BLaER1 (cell line): Measurements from ENCODE around the gene UNC13D.
A peak's percentile ranks its signal among the peaks of the same experiment; 100 is the strongest.

Experiments
- H3K27ac ChIP-seq: shearing (Covaris generic); formaldehyde crosslinking; 2 replicates; pipeline ENCODE4 v1.8.1; 2022
- H3K27me3 ChIP-seq: shearing (Covaris generic); formaldehyde crosslinking; 2 replicates; pipeline ENCODE4 v1.8.1; 2022
- H3K36me3 ChIP-seq: shearing (Covaris generic); formaldehyde crosslinking; 2 replicates; pipeline ENCODE4 v1.8.1; 2022
- H3K4me1 ChIP-seq: shearing (Covaris generic); formaldehyde crosslinking; 2 replicates; pipeline ENCODE4 v1.8.1; 2022
- H3K4me2 ChIP-seq: shearing (Covaris generic); formaldehyde crosslinking; 2 replicates; pipeline ENCODE4 v1.8.1; 2022
- H3K4me3 ChIP-seq: shearing (Covaris generic); formaldehyde crosslinking; 2 replicates; pipeline ENCODE4 v1.8.1; 2022
- H3K9ac ChIP-seq: shearing (Covaris generic); formaldehyde crosslinking; 2 replicates; pipeline ENCODE4 v1.8.1; 2022
- H3K9me3 ChIP-seq: shearing (Covaris generic); formaldehyde crosslinking; 2 replicates; pipeline ENCODE4 v1.8.1; 2022
- H4K20me1 ChIP-seq: shearing (Covaris generic); formaldehyde crosslinking; 2 replicates; pipeline ENCODE4 v1.8.1; 2022
- Cebpa-rat ChIP-seq: shearing (Covaris generic); IDR thresholded peaks from 2 replicates; pipeline ENCODE4 v1.8.1; 2022

Gene UNC13D

DNA sequence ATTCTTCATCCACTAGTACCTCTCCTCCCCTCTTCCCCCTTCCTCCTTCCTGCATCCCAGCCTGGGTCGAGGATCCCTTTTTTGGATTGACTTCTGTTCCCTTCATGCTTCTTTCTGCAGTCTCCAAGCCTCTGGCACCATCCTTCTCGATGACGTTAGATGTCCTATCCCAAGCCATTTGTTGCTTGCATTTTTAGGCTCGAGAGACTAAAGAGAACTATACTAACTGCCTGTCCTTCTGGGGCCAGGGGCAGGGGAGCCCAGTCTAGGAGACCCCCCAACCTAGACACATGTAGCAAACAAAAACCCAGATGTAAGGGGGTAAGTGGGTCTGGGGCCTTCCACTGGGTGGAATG, 35.7 kb downstream of the UNC13D start:
- peaks cover 86% of the 10 kb centered on the region for H4K20me1 ChIP-seq
- peak overlapping the region; percentile 49; the same call in 1 of the 2 replicates for H3K27ac ChIP-seq

GRCh38 chr17:75807861-75808260, 36.3 kb downstream of the UNC13D start:
- Histone ChIP-seq H3K9me3 (no peaks in the 10 kb centered on the region), H4K20me1 (peaks cover 93% of the 10 kb centered on the region), H3K9ac (0 out of 2 replicates have a peak overlapping the region, but pooled peaks have one; percentile 43), H3K4me3 (no peak overlapping the region), H3K4me1 (peaks cover 19% of the 10 kb centered on the region), H3K27ac (0 out of 2 replicates have a peak overlapping the region, but pooled peaks have one; percentile 49), H3K4me2 (no peak overlapping the region), H3K27me3 (no peaks in the 10 kb centered on the region), H3K36me3 (peaks cover 79% of the 10 kb centered on the region)
- no peak for TF ChIP-seq Cebpa-rat

More for the DNA sequence above, 35.7 kb downstream of the UNC13D start:
- peaks cover 80% of the 10 kb centered on the region for H3K36me3 ChIP-seq
- no peaks in the 10 kb centered on the region for H3K27me3 ChIP-seq
- H3K9ac ChIP-seq, result 0 out of 2 replicates have a peak overlapping the region, but pooled peaks have one; percentile 43
- H3K9me3 ChIP-seq, result no peaks in the 10 kb centered on the region
- peaks cover 19% of the 10 kb centered on the region for H3K4me1 ChIP-seq
- H3K4me3 ChIP-seq, result no peak overlapping the region
- TF ChIP-seq Cebpa-rat, result no peak
- peak overlapping the region; percentile 30 for H3K4me2 ChIP-seq

GRCh38 chr17:75806822-75807500, 37.2 kb downstream of the UNC13D start:
- Histone ChIP-seq H3K4me2 (no peak overlapping the region), H3K4me3 (no peak overlapping the region), H3K36me3 (peaks cover 78% of the 10 kb centered on the region), H4K20me1 (peaks cover 95% of the 10 kb centered on the region), H3K4me1 (peaks cover 19% of the 10 kb centered on the region), H3K27ac (no peak overlapping the region), H3K27me3 (no peaks in the 10 kb centered on the region), H3K9me3 (no peaks in the 10 kb centered on the region), H3K9ac (no peak overlapping the region)
- TF ChIP-seq Cebpa-rat, result no peak

DNA sequence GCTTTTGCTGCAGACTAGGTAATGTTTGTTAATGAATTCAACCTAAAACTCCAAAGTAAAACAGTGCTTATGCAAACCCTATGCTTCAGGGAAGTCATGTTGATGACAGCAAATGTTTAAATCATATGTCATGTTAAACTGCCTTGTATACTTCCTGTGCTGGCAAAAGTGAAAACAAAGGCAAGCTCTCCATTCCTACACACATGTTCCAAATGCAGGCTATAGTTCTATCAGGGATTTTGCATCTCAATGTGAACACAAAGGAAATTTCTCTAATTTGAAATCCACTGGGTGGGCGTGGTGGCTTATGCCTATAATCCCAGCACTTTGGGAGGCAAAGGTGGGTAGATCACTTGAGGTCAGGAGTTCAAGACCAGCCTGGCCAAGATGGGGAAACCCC, 40.3 kb downstream of the UNC13D start:
- H3K4me1 ChIP-seq, result peaks cover 14% of the 10 kb centered on the region
- no peak for TF ChIP-seq Cebpa-rat

GRCh38 chr17:75799402-75799801, 44.8 kb downstream of the UNC13D start:
- H3K27ac ChIP-seq, result no peak overlapping the region
- peaks cover 95% of the 10 kb centered on the region for H3K36me3 ChIP-seq
- no peak overlapping the region for H3K4me3 ChIP-seq
- H3K4me2 ChIP-seq, result no peak overlapping the region
- no peak for TF ChIP-seq Cebpa-rat
- no peaks in the 10 kb centered on the region for H3K27me3 ChIP-seq
- H3K4me1 ChIP-seq, result no peaks in the 10 kb centered on the region
- H4K20me1 ChIP-seq, result peaks cover 93% of the 10 kb centered on the region
- H3K9ac ChIP-seq, result no peak overlapping the region
- H3K9me3 ChIP-seq, result no peaks in the 10 kb centered on the region

More for the DNA sequence above, 40.3 kb downstream of the UNC13D start:
- Histone ChIP-seq H3K9ac (no peak overlapping the region), H3K9me3 (no peaks in the 10 kb centered on the region), H3K4me2 (no peak overlapping the region), H3K27ac (no peak overlapping the region), H3K27me3 (no peaks in the 10 kb centered on the region), H3K4me3 (no peak overlapping the region), H4K20me1 (peaks cover 94% of the 10 kb centered on the region), H3K36me3 (peaks cover 78% of the 10 kb centered on the region)

GRCh38 chr17:75795820-75796607, 48.2 kb downstream of the UNC13D start:
- H3K4me1 ChIP-seq, result no peaks in the 10 kb centered on the region
- no peak overlapping the region for H3K27ac ChIP-seq
- H3K4me3 ChIP-seq, result no peak overlapping the region
- peaks cover 97% of the 10 kb centered on the region for H3K36me3 ChIP-seq
- H4K20me1 ChIP-seq, result peaks cover 91% of the 10 kb centered on the region
- no peaks in the 10 kb centered on the region for H3K9me3 ChIP-seq
- no peak overlapping the region for H3K4me2 ChIP-seq
- H3K9ac ChIP-seq, result no peak overlapping the region
- H3K27me3 ChIP-seq, result no peaks in the 10 kb centered on the region
- no peak for TF ChIP-seq Cebpa-rat

DNA sequence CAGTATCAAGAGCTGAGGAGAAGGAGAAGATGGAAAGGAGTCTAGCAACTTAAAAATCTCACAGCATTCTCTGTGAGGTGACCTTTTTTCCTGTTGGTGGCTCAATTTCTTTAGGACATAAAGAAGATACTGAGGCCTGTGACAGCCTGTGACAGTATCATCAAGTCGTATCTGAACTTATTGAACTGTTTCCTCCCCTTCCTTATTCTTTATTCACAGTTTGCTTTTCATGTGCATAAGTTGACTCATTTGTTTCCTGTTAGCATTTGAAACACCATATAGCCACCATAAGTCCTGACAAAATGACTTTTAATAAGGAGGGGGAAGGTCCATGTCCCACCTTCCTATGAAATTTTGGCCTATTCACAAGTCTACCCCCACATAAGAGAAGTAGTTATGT, 50.7 kb downstream of the UNC13D start:
- Histone ChIP-seq H4K20me1 (peaks cover 94% of the 10 kb centered on the region), H3K27me3 (no peaks in the 10 kb centered on the region), H3K4me3 (no peak overlapping the region), H3K4me1 (no peaks in the 10 kb centered on the region), H3K9ac (no peak overlapping the region), H3K36me3 (peaks cover 91% of the 10 kb centered on the region), H3K27ac (no peak overlapping the region), H3K9me3 (no peaks in the 10 kb centered on the region), H3K4me2 (no peak overlapping the region)
- no peak for TF ChIP-seq Cebpa-rat

GRCh38 chr17:75791254-75791653, 53.0 kb downstream of the UNC13D start:
- no peak overlapping the region for H3K27ac ChIP-seq
- peaks cover 87% of the 10 kb centered on the region for H3K36me3 ChIP-seq
- H3K9me3 ChIP-seq, result no peaks in the 10 kb centered on the region
- H4K20me1 ChIP-seq, result peaks cover 79% of the 10 kb centered on the region
- no peaks in the 10 kb centered on the region for H3K27me3 ChIP-seq
- H3K4me3 ChIP-seq, result no peak overlapping the region
- no peak overlapping the region for H3K9ac ChIP-seq
- peaks cover 19% of the 10 kb centered on the region for H3K4me1 ChIP-seq
- TF ChIP-seq Cebpa-rat, result no peak
- no peak overlapping the region for H3K4me2 ChIP-seq

DNA sequence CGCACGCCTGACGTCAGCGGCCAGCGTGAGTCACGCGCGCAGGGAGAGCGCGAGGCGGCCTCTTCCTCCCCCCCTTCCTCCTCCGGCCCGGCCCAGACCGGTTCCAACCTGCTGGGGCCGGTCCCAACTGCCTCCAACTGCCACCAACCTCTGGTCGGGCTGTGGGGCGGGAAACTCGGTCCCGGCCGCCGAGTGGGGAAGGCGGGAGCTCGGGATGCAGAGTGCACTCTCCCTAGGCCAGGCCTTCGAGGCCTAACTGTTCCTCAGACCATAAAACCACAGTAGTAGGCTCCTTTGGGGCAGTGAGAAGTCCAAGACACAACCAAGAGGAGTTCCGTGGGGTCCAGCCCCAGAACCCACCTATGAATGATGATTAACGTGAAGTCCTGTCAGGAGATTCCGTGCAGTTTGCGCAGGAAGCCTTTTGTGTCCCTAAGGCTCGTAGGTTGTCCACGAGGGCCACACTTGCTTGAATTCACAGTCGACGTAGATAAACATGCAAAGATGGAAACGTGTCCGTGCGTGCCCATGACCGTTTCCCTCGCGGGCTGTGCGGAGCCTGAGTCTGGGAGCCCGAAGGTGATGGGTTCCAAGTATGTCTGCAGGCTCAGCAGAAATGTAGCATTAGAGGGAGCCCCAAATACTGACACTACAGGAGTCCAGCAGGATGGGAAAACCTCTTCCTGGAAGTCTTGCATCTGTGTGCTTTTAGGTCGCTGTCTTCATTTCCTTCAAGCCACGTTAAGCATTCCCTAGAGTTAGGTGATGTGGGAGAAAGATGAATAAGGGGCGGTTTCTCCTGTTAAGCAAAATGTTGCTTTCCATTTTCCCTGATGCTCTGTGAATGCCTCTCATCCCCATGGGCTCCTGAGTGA, 59.0 kb downstream of the UNC13D start:
- no peaks in the 10 kb centered on the region for H3K9me3 ChIP-seq
- peak overlapping the region; percentile 99 for H3K9ac ChIP-seq
- H3K4me3 ChIP-seq, result peak overlapping the region; percentile 79
- peaks cover 20% of the 10 kb centered on the region for H4K20me1 ChIP-seq
- peak overlapping the region; percentile 98 for H3K4me2 ChIP-seq
- peaks cover 29% of the 10 kb centered on the region for H3K36me3 ChIP-seq
- TF ChIP-seq Cebpa-rat, result no peak
- peak overlapping the region; percentile 100 for H3K27ac ChIP-seq
- H3K4me1 ChIP-seq, result peaks cover 60% of the 10 kb centered on the region
- no peaks in the 10 kb centered on the region for H3K27me3 ChIP-seq
